ENCODE measurements around the gene OOSP2. TPM values are rescaled to one million over a fixed set of nuclear protein-coding genes. Genes with fewer than 3 reads are reported as not detected.

The OOSP2 gene
- total RNA-seq, 2 donors from 2014 or later: not detected

- no peak overlapping the region for H3K27ac ChIP-seq
- TF ChIP-seq CTCF (IDR thresholded peaks at IDR 0.05): no peak
- H3K4me3 ChIP-seq: no peak overlapping the region
- H3K36me3 ChIP-seq: no peaks in the 10 kb centered on the region
- H3K9ac ChIP-seq (ENCODE audit: low read depth in 2 of 2, low read length in 2 of 2): no peak overlapping the region
- no peaks in the 10 kb centered on the region for H3K27me3 ChIP-seq
- H3K9me3 ChIP-seq: no peaks in the 10 kb centered on the region
- intact Hi-C loops (cut with DNase I): no loop called here
- no peaks in the 10 kb centered on the region for H3K4me1 ChIP-seq
- no peak for DNase-seq
These were observed 57.0 kb downstream of the OOSP2 start for GRCh38 chr11:60097189-60097588.

Other genes starting within 250 kb of the OOSP2 start
- gene MRPL16, start 229.6 kb upstream of the OOSP2 start, total RNA-seq: 10 to 100 TPM; 51.6 to 91.3 TPM
- under 1 TPM in 1 of 2 donors, not detected in 1; 0.48 TPM for gene CBLIF, start 194.9 kb upstream of the OOSP2 start, total RNA-seq
- under 1 TPM in 1 of 2 donors, not detected in 1; 0.67 TPM for gene TCN1, start 173.9 kb upstream of the OOSP2 start, total RNA-seq
- gene OOSP3, start 161.6 kb upstream of the OOSP2 start, total RNA-seq: not detected
- not detected for gene OOSP1, start 102.0 kb upstream of the OOSP2 start, total RNA-seq
- not detected for gene OOSP4A, start 76.4 kb upstream of the OOSP2 start, total RNA-seq
- not detected for gene OOSP4B, start 23.2 kb upstream of the OOSP2 start, total RNA-seq
- gene MS4A3, start 16.3 kb downstream of the OOSP2 start, total RNA-seq: not detected
- gene MS4A2, start 48.3 kb downstream of the OOSP2 start, total RNA-seq: 1 to 10 TPM; 2.2 to 2.9 TPM
- 10 to 100 TPM; 10.5 to 43.1 TPM for gene MS4A6A, start 142.7 kb downstream of the OOSP2 start, total RNA-seq
- 1 to 10 TPM in 1 of 2 donors, under 1 TPM in 1; 0.69 to 1.0 TPM for gene MS4A4E, start 202.7 kb downstream of the OOSP2 start, total RNA-seq
- 10 to 100 TPM in 1 of 2 donors, 1 to 10 TPM in 1; 5.6 to 12.1 TPM for gene MS4A4A, start 240.3 kb downstream of the OOSP2 start, total RNA-seq